ENCODE data around the gene SLC38A1.
"Not testable (repeated sequence)": the region's sequence is repeated elsewhere in the genome, so short reads cannot be mapped to it uniquely, and the experiment has no call there.

SLC38A1 gene

GRCh38 chr12:46162549-46163076 is 106.2 kb downstream of the SLC38A1 start:
- not testable (repeated sequence) for DNase-seq

- no peak for DNase-seq
These were observed 107.7 kb downstream of the SLC38A1 start for GRCh38 chr12:46160981-46161690.

DNA sequence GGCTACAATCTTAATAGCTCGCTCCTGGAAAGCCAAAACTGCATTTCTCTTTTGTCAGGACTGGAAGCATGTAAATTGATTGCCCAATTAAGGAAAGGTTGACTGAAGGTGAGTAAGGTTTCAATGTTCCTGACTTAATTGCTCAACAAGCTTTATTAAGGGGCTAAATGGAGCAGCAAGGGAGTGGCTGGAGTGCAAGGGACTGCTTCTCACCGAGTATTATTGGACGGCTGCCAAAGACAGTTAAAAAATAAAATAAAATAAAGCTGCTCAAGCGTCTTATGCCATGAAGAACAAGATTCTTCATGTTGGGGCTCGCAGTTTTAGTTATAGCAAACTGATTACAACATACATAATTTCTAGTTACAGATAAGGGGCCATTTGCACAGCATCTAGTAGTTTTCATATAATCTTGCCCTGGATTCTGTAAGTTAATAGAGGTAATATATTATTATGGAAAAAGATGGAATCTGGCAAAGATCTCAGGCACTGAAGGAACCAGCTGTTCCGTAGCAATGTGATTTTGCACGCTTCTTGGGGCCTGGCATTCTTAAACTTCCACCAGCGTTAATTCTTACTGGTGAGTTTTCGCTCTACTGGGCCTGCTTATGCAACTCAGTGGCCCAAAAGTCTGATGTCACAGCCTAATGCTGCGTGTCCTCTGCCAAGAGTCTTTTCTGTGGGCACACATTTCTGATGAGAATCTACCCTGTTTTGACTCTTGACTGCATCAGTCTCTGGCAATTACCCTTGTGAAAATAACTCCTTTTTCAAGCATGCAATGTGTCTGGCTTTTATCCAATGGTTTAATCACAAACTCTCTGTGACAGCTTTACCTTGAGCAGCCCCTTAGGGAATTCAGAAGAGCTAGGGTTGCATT is 108.5 kb downstream of the SLC38A1 start:
- DNase-seq: peak; percentile 66

- no peak for DNase-seq
These were observed 109.4 kb downstream of the SLC38A1 start for GRCh38 chr12:46159309-46159901.

GRCh38 chr12:46158501-46158900 is 110.3 kb downstream of the SLC38A1 start:
- no peak for DNase-seq

DNA sequence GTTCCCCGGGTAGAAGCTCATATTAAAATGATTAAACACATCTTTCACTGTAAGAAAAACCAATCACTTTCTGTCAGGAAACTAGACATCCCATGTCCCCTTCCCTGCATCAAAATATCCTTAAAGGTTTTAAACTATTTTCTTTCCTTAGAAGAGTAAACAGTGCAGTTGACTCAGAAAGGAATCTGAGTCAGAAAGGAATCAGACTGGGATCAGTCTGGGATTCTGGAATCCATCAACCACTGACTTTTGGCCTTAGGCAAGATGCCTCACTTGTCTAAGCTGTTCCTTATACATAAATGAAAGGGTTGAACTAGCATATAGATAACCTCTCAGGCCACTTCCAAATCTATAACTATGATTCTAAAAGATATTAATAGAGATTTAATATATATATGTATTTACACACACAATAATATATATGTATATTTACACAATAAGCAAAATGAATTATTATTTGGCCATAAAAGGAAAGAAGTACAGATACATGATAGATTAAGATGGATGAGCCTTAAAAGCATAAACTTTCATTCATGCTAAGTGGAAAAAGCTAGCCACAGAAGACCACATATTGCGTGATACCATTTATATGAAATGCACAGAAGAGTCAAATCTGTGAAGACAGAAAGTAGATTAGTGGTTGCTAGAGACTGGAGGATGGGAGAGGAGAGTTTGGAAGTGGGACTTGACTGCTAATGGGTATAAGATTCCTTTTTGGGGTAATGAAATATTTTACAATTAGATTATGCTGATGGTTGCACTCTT is 114.4 kb downstream of the SLC38A1 start:
- no peak for DNase-seq

DNA sequence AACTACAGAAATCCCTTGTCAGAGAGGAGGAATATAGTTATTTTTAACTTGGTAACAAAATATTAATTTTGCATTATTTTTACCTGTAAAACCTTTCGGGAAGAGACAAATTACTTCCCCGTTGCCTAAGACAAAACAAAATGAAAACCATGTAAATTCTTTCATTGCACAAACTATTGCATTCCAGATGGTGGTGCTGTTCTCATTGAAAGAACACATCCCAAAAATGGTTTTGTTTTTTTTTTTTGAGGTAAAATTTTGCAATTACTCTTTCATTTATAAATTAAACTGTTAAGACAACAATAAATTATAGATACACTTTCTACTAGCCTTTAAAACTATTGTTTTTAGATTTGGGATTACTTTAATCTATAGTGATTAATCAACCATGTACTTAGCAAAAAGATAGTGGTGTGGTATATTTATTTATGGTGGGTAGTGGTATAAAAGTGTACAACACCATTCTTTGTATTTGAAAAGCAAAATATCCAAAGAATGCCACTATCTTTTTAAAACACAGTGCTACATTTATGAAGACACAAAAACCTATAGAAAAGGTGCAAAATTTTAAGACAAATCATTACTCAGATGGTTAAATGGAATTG is 115.5 kb downstream of the SLC38A1 start:
- no peak for DNase-seq

GRCh38 chr12:46152456-46152855 is 116.4 kb downstream of the SLC38A1 start:
- no peak for DNase-seq

- no peak for DNase-seq
These were observed 118.1 kb downstream of the SLC38A1 start for GRCh38 chr12:46150735-46151134.

GRCh38 chr12:46149905-46150304 is 118.9 kb downstream of the SLC38A1 start:
- no peak for DNase-seq

DNA sequence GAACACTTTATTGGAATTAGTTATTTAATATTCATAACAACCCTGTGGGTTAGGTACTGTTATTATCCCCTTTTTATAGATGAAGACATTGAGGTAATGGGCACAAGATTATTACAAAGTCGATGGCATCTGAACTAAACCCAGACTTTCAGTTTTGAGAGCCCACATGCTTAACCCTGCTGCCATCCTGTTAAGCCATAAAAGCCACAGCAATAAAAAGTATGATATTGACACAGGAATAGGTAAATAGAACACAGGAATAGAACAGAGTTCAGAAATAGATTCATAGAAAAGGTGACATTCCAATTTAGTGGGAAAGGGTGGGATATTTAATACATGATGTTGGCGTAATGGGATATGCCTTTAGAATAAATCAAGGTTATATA is 119.8 kb downstream of the SLC38A1 start:
- no peak for DNase-seq

DNA sequence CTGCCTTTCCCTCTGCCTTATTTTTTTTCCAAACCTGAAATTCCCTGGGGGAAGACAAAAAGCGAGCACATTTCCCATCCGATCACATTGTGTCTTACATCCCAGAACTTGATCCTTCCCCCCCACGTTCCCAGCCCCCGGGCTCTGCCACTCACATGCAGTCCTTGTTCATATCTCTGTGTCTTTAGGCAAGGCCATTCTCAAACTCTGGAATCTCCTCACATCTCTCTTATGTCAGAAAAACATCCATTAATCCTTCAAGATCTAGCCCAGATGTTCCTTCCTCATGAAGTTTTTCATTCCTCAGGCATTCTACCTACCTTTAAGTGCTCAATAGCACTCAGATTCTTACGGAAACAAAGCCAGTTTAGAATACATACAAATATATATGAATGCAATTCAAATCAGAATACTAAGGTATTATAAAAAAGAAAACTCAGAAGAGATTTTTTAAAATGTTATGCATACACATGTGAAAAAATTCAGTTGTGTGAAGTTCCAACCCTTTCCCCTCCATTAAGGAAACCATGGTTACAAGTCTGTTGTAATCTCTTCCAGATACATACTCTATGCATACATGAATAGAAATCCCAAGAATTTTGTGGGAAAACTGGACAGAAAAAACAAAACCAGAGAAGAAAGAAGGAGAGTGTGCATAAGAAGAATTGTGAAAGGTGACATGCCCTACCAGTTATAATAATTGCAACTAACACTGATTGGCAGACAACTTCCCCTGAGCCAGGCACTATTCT is 120.3 kb downstream of the SLC38A1 start:
- no peak for DNase-seq

DNA sequence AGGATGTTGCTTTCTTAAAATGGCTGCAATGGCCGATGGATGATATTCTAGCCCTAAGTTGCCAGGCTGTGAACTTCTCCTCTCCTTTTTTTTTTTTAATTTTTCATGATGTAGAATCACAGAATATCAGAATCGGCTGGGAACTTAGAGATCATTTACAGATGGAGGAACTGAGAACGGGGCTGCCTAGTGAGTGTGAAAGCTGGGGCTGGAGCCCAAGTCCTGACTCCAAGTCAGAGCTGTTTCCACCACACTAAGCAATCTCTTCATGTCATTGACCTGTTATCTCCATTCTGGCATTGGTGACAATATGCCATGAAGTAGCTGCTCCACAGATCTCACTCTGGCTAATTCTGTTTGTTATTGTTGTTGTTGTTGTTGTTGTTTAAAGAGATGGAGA is 121.7 kb downstream of the SLC38A1 start:
- no peak for DNase-seq

- no peak for DNase-seq
These were observed 123.0 kb downstream of the SLC38A1 start for GRCh38 chr12:46145881-46146280.

- DNase-seq: no peak
These were observed 124.4 kb downstream of the SLC38A1 start for GRCh38 chr12:46144433-46144832.

DNA sequence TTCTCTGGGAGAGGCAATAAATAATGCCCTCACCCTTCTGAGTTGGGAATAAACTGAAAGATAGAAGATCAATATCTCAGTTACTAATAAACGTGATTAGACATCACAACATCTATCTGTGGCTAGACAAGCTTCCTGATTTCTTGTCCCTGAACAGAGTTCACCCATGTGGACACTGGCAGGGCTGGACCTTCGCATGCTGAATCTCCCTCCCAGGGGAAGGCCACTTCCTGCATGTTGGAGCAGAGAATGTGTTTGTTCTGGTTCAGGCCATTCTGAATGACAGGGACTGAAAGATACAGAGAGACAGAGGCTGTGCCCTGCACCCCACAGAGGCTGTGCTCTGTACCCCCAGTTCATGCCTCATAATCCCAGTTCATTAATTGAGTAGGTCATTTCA is 132.6 kb downstream of the SLC38A1 start:
- DNase-seq: no peak

GRCh38 chr12:46135750-46136149 is 133.1 kb downstream of the SLC38A1 start:
- no peak for DNase-seq

DNA sequence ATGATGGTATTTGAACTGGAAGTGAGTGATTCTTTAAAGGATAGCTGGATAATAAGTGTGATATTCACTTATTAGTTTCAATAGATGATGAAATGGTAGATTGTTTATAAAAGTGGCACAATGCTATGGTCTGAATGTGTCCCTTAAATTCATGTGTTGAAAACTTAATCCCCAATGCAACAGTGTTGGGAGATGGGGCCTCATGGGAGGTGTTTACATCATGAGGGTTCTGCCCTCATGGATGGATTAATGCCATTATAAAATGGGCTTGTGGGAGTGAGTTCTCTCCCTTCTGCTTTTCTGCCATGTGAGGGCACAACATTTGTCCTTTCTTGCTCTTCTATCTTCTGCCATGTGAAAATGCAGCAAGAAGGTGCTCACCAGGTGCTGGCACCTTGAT is 134.0 kb downstream of the SLC38A1 start:
- DNase-seq: no peak

DNA sequence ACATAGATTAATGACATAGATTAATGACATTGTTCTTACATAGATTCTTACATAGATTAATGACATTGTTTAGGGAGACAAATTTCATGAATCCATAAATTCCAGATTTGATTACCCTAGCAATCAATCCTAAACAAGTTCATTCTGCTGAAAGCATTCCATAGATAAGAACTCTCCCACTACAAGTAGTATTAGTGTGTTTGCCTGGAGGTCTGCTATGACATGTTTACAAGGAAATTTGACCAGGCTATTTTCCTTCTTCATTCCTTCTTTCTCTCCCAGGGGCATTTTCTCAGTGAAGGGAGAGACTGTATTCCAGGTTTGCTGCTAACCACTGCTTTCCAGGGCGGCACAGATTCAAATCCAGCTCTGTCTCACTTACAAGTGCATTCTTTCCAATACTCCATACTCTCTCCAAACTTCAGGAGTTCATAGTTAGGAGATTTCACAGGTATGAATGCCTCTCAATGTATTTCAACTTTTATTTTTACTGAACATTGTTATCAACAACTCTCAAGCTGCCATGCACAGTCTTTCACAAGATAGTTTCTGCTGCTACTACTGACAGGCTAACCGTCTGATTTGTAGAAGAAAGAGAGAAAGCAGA is 134.5 kb downstream of the SLC38A1 start:
- no peak for DNase-seq

- DNase-seq: no peak
These were observed 135.1 kb downstream of the SLC38A1 start for GRCh38 chr12:46133751-46134150.
